Nephron progenitor cell (in vitro differentiated cells): ENCODE measurements around the gene HYCC2.
A peak's percentile ranks its signal among the peaks of the same experiment; 100 is the strongest.

Experiments
- DNase-seq: peaks from one replicate; pipeline ENCODE4 v3.0.0; 2021
- H3K27ac Mint-ChIP-seq: 2 replicates; pipeline ENCODE4 v1.8.0; 2021; ENCODE audit warnings: mild to moderate bottlenecking, moderate library complexity, mixed read lengths
- H3K27me3 Mint-ChIP-seq: 2 replicates; pipeline ENCODE4 v1.8.0; 2021; ENCODE audit warnings: mild to moderate bottlenecking, low read depth, mixed read lengths; ENCODE audit not compliant: poor library complexity
- H3K36me3 Mint-ChIP-seq: 2 replicates; pipeline ENCODE4 v1.8.0; 2021; ENCODE audit warnings: low read depth, mixed read lengths
- H3K4me1 Mint-ChIP-seq: 2 replicates; pipeline ENCODE4 v1.8.0; 2021; ENCODE audit warnings: mixed read lengths
- H3K4me3 Mint-ChIP-seq: 2 replicates; pipeline ENCODE4 v1.8.0; 2021; ENCODE audit warnings: mild to moderate bottlenecking, moderate library complexity, mixed read lengths
- H3K9me3 Mint-ChIP-seq: 2 replicates; pipeline ENCODE4 v1.8.0; 2021; ENCODE audit warnings: mild to moderate bottlenecking, moderate library complexity, mixed read lengths
- TF ChIP-seq, protein P1 (sequence below): fragments of 200-600 bp; sonication (generic); IDR thresholded peaks from 2 replicates; pipeline ENCODE4 v1.5.0; 2021; ENCODE audit warnings: antibody characterized with exemption

Gene HYCC2

DNA sequence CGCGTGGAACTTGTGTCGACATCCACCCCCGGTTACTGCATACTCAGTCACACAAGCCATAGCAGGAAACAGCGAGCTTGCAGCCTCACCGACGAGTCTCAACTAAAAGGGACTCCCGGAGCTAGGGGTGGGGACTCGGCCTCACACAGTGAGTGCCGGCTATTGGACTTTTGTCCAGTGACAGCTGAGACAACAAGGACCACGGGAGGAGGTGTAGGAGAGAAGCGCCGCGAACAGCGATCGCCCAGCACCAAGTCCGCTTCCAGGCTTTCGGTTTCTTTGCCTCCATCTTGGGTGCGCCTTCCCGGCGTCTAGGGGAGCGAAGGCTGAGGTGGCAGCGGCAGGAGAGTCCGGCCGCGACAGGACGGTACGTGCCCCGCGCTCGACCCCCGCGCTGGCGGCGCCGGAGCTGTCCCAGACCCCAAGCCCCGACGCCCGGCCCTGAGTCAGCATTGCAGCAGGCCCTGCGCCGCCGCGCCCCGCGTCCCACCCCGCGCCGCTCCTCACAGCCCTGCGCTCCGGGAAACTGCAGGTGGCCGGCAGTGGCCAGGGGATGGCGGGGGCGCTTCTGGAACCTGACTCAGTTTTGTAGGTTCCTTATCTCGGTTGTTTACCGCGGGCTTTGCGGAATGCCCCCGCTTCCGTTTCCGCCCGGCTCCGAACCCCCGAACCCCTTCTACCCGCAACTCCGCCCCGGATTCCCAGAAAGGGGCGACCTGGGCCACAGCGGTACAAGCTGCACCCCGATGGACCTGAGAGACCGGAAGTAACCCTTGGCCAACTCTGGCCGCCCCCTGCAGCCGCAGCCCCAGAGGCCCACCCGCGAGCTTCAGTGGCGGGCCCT, 44.9 kb upstream of the HYCC2 start, which contains the start of gene CFLAR:
CFLAR (plus strand) TSS at position 50 of the 844 bp plus-strand sequence. CDS start 13,702 bp downstream, outside the sequence.
- Mint-ChIP-seq H3K27me3 (peaks cover 26% of the 10 kb centered on the region), H3K4me3 (peak within 1 kb of the TSS; percentile 83), H3K36me3 (peaks cover 6% of the 10 kb centered on the region), H3K9me3 (peaks cover 18% of the 10 kb centered on the region), H3K4me1 (peaks cover 28% of the 10 kb centered on the region), H3K27ac (peak within 1 kb of the TSS; percentile 64)
- TF ChIP-seq, protein P1, sequence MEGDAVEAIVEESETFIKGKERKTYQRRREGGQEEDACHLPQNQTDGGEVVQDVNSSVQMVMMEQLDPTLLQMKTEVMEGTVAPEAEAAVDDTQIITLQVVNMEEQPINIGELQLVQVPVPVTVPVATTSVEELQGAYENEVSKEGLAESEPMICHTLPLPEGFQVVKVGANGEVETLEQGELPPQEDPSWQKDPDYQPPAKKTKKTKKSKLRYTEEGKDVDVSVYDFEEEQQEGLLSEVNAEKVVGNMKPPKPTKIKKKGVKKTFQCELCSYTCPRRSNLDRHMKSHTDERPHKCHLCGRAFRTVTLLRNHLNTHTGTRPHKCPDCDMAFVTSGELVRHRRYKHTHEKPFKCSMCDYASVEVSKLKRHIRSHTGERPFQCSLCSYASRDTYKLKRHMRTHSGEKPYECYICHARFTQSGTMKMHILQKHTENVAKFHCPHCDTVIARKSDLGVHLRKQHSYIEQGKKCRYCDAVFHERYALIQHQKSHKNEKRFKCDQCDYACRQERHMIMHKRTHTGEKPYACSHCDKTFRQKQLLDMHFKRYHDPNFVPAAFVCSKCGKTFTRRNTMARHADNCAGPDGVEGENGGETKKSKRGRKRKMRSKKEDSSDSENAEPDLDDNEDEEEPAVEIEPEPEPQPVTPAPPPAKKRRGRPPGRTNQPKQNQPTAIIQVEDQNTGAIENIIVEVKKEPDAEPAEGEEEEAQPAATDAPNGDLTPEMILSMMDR: no peak
- peak; percentile 55 for DNase-seq

DNA sequence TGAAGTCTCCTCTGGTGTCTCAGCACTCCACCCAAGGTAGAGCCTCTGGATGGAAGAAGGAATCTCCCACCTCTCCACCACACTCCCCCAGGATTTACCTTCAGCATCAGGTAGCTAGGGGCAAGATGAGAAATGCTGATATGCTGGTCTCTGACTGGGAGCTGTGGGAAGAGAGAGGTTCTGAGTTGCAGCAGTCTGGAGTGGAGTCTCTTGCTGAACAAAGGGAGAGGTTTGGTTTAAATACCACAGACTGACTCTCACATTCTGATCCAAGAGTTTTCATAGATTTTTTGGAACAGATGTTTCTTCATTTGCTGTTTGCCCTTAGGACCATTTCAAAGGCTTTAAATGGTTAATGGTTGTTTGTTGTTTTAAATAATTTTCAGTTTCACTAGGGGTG, 43.4 kb upstream of the HYCC2 start:
- no peak for DNase-seq
- Mint-ChIP-seq H3K9me3 (peaks cover 18% of the 10 kb centered on the region), H3K36me3 (peaks cover 6% of the 10 kb centered on the region), H3K27ac (peak overlapping the region; percentile 87), H3K4me3 (peak overlapping the region; percentile 41), H3K4me1 (peaks cover 28% of the 10 kb centered on the region), H3K27me3 (peaks cover 18% of the 10 kb centered on the region)
- TF ChIP-seq, protein P1: no peak

DNA sequence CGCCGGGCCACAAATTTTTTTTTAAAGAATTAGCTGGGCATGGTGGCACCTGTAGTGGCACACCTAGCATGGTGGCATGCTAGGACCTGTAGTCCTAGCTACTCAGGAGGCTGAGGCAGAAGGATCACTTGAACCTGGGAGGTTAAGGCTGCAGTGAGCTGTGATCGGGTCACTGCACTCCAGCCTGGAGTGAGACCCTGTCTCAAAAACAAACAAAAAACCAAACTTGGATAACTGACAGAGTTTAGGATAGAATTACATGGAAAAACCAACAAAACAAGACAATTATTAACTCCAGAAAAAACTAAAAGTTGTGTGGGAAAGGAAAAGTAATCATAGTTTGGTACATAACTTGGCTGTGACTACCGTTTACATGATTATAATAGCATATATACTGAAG, 42.9 kb upstream of the HYCC2 start:
- Mint-ChIP-seq H3K36me3 (peaks cover 6% of the 10 kb centered on the region), H3K4me3 (no peak overlapping the region), H3K27ac (peak overlapping the region; percentile 87), H3K9me3 (peaks cover 18% of the 10 kb centered on the region), H3K4me1 (peaks cover 25% of the 10 kb centered on the region), H3K27me3 (peaks cover 16% of the 10 kb centered on the region)
- DNase-seq: no peak
- TF ChIP-seq, protein P1: no peak

DNA sequence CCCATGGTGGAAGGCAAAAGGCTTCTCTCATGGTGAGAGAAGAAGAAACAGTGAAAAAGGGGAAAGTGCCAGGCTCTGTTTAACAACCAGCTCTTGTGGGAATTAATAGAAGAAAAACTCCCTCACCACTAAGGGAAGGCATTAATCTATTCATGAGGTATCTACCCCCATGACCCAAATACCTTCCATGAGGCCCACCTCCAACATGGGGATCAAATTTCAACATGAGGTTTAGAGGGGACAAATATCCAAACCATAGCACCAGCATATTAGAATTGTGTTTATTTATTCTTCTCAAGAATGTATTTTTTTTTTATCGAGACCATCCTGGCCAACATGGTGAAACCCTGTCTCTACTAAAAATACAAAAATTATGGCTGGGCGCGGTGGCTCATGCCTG, 39.6 kb upstream of the HYCC2 start:
- peaks cover 15% of the 10 kb centered on the region for H3K9me3 Mint-ChIP-seq
- peaks cover 6% of the 10 kb centered on the region for H3K27me3 Mint-ChIP-seq
- peaks cover 6% of the 10 kb centered on the region for H3K36me3 Mint-ChIP-seq
- H3K4me3 Mint-ChIP-seq: no peak overlapping the region
- peaks cover 5% of the 10 kb centered on the region for H3K4me1 Mint-ChIP-seq
- DNase-seq: no peak
- TF ChIP-seq, protein P1: no peak
- H3K27ac Mint-ChIP-seq: no peak overlapping the region

DNA sequence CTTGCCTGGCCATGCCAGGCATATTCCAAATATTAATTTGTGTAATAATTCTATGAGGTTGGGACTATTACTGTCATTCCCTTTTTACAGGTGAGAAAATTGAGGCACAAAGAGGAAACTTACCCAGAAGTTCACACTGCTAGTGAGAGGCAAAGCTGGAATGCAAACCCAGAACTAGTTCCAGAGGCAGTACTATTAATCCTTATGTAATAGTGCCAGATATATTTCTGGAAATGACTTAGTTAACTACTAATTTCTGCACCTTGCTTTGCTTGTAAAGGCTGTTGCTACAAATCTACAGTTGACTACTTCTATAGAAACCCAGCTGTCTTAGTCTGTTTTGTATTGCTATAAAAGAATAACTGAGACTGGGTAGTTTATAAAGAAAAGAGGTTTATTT, 39.1 kb upstream of the HYCC2 start:
- Mint-ChIP-seq H3K27ac (no peak overlapping the region), H3K4me1 (peaks cover 5% of the 10 kb centered on the region), H3K36me3 (peaks cover 6% of the 10 kb centered on the region), H3K4me3 (no peak overlapping the region), H3K9me3 (peaks cover 10% of the 10 kb centered on the region), H3K27me3 (peaks cover 8% of the 10 kb centered on the region)
- no peak for DNase-seq
- TF ChIP-seq, protein P1: no peak

DNA sequence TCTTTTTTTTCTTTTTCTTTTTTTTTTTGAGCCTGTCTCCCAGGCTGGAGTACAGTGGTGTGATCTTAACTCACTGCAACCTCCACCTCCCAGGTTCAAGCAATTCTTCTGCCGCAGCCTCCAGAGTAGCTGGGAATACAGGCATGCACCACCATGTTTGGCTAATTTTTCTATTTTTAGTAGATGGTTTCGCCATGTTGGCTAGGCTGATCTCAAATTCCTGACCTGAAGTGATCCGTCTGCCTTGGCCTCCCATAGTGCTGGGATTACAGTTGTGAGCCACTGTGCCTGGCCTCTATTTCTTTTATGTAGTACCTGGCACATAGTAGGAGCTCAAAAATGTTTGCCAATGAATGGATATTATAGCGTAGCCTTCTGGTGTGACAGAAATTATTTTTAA, 37.7 kb upstream of the HYCC2 start:
- TF ChIP-seq, protein P1: no peak
- Mint-ChIP-seq H3K27me3 (peaks cover 3% of the 10 kb centered on the region), H3K27ac (no peak overlapping the region), H3K4me3 (no peak overlapping the region), H3K9me3 (no peaks in the 10 kb centered on the region), H3K4me1 (no peaks in the 10 kb centered on the region), H3K36me3 (no peaks in the 10 kb centered on the region)
- no peak for DNase-seq
